Measurements from ENCODE around the gene GPR37L1.
"Not testable (repeated sequence)": the region's sequence is repeated elsewhere in the genome, so short reads cannot be mapped to it uniquely, and the experiment has no call there.

GPR37L1 gene

GRCh38 chr1:202110977-202111376, 11.7 kb upstream of the GPR37L1 start:
- DNase-seq, result no peak

GRCh38 chr1:202111589-202111988, 11.1 kb upstream of the GPR37L1 start:
- DNase-seq, result not testable (repeated sequence)

- DNase-seq, result no peak
Measured at GRCh38 chr1:202112859-202113689, 9.6 kb upstream of the GPR37L1 start.

DNA sequence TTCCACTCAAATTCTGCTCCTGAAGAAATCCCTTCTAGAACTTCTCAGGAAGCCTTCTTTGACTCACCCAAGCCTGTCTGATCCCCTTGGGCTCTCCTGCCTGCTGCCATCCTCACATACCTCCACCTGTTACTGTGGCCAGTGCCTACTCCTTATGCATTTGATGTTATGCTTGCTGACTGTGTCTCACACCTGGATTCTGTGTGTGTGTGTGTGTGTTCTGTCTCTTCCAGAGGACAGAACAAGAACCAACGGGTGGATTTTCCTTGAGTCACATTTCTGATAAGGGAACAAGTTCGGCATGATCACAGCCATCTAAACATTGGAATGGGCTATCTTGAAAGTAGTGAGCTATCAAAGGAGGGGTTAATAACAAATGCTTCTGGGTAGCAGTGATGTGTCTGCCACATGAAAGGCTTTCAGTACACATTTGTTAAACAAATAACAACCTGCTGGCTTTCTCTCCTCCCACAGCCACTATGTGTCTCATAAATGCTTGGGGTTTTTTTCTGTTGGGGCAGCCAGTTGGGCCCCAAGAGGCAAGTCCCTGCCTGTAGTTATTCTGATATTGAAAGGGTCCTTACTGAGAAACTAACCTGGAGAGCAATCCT, 8.9 kb upstream of the GPR37L1 start:
- DNase-seq, result no peak

DNA sequence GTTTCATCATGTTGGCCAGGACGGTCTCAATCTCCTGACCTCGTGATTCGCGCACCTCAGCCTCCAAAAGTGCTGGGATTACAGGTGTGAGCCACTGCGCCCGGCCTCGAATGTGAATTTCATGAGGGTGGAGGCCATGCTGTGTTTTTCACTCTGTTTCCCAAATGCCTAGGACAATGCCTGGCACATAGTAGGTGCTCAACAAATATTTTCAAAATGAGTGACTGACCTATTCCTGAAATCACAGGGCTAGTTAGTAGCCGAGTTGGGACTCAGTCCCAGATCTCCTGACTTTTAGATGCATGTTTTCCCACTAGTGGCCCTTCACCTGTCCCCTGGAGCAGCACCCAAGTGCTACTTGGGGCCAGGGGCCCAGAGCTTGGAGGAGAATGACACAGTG, 6.4 kb upstream of the GPR37L1 start:
- no peak for DNase-seq

DNA sequence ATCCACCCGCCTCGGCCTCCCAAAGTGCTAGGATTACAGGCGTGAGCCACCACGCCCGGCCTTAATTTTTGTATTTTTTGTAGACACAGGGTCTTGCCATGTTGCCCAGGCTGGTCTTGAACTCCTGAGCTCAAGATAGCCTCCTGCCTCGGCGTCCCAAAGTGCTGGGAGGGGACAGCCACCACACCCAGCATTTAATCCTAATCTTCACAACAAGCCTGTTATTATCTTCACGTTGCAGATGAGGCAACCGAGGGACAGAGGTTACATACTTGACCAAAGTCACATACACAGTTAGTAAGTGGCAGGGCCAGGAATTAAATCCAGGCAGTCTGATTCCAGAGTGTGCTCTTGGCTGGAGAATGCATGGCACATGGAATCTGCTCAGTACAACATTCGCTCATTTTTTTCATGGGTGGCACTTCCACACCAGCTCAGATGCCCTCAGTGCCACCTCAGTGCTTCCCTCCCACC, 4.8 kb upstream of the GPR37L1 start:
- no peak for DNase-seq

DNA sequence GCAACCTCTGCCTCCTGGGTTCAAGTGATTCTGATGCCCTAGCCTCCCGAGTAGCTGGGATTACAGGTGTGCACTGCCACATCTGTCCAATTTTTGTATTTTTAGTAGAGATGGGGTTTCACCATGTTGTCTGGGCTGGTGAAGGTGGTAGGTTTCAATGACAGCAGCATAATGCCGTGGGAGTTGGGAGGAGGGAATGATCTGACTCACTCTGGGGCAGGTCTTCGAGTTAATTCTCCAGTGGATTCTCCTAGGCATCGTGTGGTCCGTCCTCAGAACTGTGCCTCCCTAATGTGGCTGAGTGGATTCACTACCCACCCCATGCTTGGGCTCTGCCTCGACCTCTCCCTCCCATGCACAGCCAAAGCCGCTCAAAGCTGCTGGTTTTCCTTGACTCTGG, 1.7 kb upstream of the GPR37L1 start:
- DNase-seq, result no peak

DNA sequence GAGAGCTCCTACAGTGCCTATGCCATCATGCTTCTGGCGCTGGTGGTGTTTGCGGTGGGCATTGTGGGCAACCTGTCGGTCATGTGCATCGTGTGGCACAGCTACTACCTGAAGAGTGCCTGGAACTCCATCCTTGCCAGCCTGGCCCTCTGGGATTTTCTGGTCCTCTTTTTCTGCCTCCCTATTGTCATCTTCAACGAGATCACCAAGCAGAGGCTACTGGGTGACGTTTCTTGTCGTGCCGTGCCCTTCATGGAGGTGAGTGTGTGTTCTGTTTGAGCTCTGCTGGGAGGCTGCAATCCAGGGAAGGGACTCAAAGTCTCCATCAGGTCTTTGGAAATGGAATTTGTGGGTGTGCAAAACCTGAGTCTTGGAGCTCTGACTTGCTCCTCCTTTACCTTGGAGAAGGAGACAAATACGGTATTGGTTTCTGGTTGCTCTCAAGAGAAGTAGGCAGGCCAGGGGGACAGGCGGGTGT, 658 bp downstream of the GPR37L1 start:
- no peak for DNase-seq

- no peak for DNase-seq
Measured at GRCh38 chr1:202124142-202124541, 1.4 kb downstream of the GPR37L1 start.

DNA sequence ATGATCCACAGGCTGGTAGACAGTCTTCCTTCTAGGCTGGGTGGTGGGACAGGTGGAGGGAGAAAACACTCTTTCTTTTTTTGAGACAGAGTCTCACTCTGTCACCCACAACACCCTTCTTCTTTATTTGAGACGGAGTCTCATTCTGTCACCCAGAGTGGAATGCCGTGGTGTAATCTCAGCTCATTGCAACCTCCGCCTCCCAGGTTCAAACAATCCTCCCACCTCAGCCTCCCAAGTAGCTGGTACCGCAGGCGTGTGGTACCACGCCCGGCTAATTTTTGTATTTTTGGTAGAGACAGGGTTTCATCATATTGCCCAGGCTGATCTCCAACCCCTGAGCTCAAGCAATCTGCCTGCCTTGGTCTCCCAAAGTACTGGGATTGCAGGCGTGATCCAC, 2.9 kb downstream of the GPR37L1 start:
- DNase-seq, result no peak

GRCh38 chr1:202126426-202126825, 3.7 kb downstream of the GPR37L1 start:
- no peak for DNase-seq

DNA sequence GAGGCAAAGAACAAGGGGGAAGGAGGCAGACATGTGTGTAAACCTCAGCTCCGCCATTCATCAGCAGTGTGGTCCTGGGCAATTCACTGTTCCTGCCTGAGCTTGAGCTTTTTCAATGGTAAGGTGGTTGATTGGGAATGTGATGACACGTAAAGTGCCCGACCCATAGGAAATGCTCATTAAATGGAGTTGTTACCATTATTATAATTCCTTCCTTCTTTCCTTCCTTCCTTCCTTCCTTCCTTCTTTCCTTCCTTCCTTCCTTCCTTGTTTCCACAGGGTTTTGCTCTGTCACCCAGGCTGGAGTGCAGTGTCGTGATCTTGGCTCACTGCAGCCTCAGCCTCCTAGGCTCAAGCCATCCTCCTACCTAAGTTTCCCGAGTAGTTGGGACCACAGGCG, 4.3 kb downstream of the GPR37L1 start:
- no peak for DNase-seq

DNA sequence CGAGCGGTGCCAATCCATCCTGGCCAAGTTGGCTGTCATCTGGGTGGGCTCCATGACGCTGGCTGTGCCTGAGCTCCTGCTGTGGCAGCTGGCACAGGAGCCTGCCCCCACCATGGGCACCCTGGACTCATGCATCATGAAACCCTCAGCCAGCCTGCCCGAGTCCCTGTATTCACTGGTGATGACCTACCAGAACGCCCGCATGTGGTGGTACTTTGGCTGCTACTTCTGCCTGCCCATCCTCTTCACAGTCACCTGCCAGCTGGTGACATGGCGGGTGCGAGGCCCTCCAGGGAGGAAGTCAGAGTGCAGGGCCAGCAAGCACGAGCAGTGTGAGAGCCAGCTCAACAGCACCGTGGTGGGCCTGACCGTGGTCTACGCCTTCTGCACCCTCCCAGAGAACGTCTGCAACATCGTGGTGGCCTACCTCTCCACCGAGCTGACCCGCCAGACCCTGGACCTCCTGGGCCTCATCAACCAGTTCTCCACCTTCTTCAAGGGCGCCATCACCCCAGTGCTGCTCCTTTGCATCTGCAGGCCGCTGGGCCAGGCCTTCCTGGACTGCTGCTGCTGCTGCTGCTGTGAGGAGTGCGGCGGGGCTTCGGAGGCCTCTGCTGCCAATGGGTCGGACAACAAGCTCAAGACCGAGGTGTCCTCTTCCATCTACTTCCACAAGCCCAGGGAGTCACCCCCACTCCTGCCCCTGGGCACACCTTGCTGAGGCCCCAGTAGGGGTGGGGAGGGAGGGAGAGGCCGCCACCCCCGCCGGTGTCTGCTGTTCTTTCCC, 5.3 kb downstream of the GPR37L1 start:
- no peak for DNase-seq

DNA sequence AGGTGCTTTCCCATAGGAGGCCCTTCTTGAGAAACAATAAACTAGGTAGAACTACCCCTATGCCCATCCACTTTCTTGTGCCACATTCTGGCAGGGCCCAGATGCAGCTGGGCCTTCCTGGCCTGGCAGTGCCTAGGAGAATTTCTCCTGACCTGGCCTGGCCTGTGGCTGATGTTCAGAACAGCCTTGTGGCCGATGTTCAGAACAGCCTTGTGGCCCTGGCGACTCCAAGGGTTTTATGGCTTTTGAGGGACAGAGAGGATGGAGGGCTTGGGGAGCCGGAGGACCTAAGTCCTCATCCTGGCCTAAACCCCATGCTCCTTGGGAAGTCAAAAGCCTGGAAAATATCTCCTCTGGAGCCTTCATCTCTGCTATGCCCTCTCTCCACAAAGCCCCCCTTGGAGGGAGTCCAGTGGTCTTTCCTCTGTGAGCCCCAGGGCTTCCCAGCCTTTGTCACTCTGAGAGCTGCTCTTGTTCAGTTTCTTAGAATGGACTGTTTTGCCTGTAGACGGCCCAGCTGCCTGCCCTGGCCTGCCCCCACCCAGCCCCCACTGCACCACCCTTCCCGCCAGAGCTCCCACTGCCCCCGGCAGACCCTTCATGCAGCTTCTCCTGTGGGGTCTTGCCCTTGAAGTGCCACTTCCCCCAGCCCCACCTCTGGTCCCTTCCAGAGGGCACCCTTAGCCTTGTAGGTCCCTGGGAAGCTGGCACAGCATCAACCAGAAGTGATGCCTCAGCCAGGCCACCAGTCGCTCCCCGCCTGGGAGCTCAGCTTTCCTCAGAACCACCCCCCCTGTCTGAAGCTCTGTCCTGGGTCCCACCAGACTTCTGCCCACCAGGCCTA, 7.0 kb downstream of the GPR37L1 start:
- DNase-seq, result no peak

- DNase-seq, result no peak
Measured at GRCh38 chr1:202130297-202130721, 7.6 kb downstream of the GPR37L1 start.

GRCh38 chr1:202130816-202131522, 8.3 kb downstream of the GPR37L1 start:
- DNase-seq, result no peak

DNA sequence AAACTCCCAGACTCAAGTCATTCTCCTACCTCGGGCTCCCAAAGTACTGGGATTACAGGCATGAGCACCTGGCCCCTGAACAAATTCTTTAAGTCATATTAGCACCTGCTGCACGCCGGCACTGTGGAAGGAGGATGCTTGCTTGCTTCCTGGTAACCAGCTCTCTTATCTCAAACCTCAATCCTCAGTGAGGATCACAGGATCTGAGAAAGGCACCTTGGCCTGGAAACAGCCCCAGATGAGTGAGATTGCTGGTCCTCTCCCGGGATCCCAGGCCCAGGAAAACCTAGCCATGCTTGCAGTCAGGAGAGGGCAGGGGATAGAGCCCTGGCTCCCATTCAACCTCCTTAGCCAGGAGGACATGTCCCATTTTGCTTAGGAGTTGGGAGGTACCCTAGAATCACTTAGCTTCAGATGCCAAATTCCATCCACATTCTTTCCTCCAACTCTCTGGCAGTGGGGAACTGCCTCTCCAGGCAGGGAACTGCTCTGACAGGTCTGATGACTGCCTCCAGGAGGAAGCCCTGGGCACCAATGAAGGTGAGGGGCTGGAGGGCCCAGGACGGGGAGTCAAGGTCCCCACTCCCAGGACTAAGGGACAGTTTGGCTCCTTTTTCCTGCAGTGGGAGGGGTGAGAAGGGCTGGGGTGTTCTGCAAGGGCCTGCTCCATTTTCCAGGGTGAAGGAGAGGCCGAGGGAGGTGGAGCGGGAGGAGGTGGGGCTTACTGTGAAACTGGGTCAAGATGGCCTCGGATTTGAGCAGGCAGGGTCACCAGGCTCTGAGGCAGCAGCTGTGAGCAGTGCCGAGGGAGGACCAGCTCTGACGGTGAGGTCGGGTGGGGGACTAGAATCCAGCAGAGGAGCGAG, 9.5 kb downstream of the GPR37L1 start:
- no peak for DNase-seq

GRCh38 chr1:202133001-202133400, 10.3 kb downstream of the GPR37L1 start:
- DNase-seq, result no peak

DNA sequence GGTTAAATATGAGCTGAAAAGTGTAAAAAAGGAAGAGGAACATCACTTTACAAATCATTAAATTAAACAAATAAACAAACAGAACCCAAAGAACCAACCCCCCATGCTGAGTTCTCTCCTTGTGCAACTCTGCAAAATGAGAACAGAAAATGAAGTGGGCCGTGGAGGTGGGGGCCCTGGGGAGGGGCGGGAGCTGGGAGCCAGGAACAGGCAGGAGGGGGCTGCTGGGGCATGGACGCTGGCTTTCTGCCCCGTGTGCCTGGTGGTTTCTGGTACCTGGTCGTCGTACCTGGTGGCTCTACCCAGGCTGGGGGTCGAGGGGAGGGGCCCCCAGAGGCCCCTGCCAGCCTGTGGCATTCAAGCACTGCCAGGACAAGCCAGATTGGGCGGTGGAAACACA, 10.8 kb downstream of the GPR37L1 start:
- DNase-seq, result no peak

- DNase-seq, result no peak
Measured at GRCh38 chr1:202133989-202134388, 11.3 kb downstream of the GPR37L1 start.

DNA sequence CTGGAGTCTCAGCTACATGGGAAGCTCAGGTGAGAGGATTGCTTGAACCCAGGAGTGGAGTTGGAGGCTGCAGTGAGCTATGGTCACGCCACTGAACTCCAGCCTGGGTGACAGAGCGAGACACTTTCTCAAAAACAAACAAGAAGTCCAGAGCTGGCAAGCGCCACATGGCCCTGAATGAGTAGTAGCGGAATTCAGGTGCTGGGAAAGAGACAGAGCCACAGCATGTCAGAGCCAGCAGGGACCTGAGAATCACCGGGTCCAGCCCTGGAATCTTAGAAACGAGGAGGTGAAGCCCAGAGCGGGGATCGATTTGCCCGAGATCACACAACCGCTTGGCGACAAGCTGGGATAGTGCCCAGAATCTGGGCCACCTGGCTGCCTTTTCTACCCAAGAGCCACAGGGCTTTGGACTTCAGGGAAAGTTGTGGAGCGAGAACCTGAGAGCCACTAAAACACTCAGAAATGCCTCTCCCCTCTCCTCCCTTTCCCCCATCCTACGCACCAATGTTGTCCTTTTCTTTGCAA, 12.0 kb downstream of the GPR37L1 start:
- no peak for DNase-seq
